DOHH2 (cell line): ENCODE results near the gene ACLY.
"Not testable (repeated sequence)": the region's sequence is repeated elsewhere in the genome, so short reads cannot be mapped to it uniquely, and the experiment has no call there.

Experiments used
- EZH2phosphoT487 ChIP-seq: fragments of 200-600 bp; sonication (generic); IDR thresholded peaks from 2 replicates; pipeline ENCODE4 v1.6.1; 2017; ENCODE audit warnings: borderline replicate concordance, mild to moderate bottlenecking, antibody characterized with exemption, low read length, moderate library complexity, mixed read lengths
- TF ChIP-seq, protein P1 (sequence below): fragments of 200-600 bp; sonication (generic); IDR thresholded peaks from one replicate; pipeline ENCODE4 v1.5.1; 2014; ENCODE audit warnings: antibody characterized with exemption, mild to moderate bottlenecking, low read depth, low read length; ENCODE audit not compliant: poor library complexity, severe bottlenecking

DNA sequence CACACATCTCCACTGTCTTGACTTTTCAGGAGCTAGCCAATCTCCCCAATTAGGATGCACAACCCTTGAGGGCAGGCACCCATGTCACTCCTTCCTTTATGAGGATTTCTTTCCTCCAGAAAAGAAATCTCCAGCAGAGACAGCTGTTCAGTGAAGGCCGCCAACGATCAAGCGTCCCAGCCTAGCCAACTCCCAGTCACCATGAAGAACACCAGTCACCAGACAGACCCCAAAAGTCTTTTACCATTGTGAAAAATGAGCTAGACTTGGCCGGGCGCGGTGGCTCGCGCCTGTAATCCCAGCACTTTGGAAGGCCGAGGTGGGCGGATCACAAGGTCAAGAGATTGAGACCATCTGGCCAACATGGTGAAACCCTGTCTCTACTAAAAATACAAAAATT is 88.8 kb downstream of the ACLY start:
- TF ChIP-seq, protein P1, sequence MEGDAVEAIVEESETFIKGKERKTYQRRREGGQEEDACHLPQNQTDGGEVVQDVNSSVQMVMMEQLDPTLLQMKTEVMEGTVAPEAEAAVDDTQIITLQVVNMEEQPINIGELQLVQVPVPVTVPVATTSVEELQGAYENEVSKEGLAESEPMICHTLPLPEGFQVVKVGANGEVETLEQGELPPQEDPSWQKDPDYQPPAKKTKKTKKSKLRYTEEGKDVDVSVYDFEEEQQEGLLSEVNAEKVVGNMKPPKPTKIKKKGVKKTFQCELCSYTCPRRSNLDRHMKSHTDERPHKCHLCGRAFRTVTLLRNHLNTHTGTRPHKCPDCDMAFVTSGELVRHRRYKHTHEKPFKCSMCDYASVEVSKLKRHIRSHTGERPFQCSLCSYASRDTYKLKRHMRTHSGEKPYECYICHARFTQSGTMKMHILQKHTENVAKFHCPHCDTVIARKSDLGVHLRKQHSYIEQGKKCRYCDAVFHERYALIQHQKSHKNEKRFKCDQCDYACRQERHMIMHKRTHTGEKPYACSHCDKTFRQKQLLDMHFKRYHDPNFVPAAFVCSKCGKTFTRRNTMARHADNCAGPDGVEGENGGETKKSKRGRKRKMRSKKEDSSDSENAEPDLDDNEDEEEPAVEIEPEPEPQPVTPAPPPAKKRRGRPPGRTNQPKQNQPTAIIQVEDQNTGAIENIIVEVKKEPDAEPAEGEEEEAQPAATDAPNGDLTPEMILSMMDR: not testable (repeated sequence)
- TF ChIP-seq EZH2phosphoT487: not testable (repeated sequence)
